ENCODE measurements around the gene SEMA3C.

GRCh38 chr7:80708123-80708522, 210.7 kb downstream of the SEMA3C start:
- TF ChIP-seq CTCF (IDR thresholded peaks at IDR 0.05) (no peak), SIN3A (IDR thresholded peaks at IDR 0.05; ENCODE audit: borderline replicate concordance, insufficient read depth, low read depth, low read length) (no peak), POLR2AphosphoS5 (IDR thresholded peaks at IDR 0.05; ENCODE audit: low read depth, low read length) (no peak), TCF7L2 (IDR thresholded peaks at IDR 0.05; ENCODE audit: low read depth, low read length) (no peak)
- TF ChIP-seq, protein P1, sequence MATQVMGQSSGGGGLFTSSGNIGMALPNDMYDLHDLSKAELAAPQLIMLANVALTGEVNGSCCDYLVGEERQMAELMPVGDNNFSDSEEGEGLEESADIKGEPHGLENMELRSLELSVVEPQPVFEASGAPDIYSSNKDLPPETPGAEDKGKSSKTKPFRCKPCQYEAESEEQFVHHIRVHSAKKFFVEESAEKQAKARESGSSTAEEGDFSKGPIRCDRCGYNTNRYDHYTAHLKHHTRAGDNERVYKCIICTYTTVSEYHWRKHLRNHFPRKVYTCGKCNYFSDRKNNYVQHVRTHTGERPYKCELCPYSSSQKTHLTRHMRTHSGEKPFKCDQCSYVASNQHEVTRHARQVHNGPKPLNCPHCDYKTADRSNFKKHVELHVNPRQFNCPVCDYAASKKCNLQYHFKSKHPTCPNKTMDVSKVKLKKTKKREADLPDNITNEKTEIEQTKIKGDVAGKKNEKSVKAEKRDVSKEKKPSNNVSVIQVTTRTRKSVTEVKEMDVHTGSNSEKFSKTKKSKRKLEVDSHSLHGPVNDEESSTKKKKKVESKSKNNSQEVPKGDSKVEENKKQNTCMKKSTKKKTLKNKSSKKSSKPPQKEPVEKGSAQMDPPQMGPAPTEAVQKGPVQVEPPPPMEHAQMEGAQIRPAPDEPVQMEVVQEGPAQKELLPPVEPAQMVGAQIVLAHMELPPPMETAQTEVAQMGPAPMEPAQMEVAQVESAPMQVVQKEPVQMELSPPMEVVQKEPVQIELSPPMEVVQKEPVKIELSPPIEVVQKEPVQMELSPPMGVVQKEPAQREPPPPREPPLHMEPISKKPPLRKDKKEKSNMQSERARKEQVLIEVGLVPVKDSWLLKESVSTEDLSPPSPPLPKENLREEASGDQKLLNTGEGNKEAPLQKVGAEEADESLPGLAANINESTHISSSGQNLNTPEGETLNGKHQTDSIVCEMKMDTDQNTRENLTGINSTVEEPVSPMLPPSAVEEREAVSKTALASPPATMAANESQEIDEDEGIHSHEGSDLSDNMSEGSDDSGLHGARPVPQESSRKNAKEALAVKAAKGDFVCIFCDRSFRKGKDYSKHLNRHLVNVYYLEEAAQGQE (IDR thresholded peaks at IDR 0.05; ENCODE audit: insufficient read depth in 1 of 2, low read depth in 2 of 2, low read length in 1 of 2), result no peak

Measured in Panc1 (cell line).